Stimulated activated CD8-positive, alpha-beta memory T cell treated with anti-CD3 and anti-CD28 coated beads, Interleukin-7, amount 100 ng/mL, for 48 hours (primary cell): ENCODE results near the gene SLC35F4.
"Not testable (repeated sequence)": the region's sequence is repeated elsewhere in the genome, so short reads cannot be mapped to it uniquely, and the experiment has no call there.

Source experiments
- DNase-seq, 2 donors: peaks; one replicate each; pipeline ENCODE4 v3.0.0-alpha.2; 2020; ENCODE audit warnings: low read depth in 1 of 2; ENCODE audit errors: extremely low read depth in 1 of 2

SLC35F4 gene

GRCh38 chr14:57729208-57730187 lies 136.4 kb downstream of the SLC35F4 start:
- no peak for DNase-seq

- DNase-seq = no peak
Observed at GRCh38 chr14:57725399-57726077, 140.4 kb downstream of the SLC35F4 start.

GRCh38 chr14:57722141-57722540 lies 143.8 kb downstream of the SLC35F4 start:
- DNase-seq = not testable (repeated sequence)

- no peak for DNase-seq
Observed at GRCh38 chr14:57714487-57714931, 151.4 kb downstream of the SLC35F4 start.

GRCh38 chr14:57712698-57713097 lies 153.2 kb downstream of the SLC35F4 start:
- no peak for DNase-seq

GRCh38 chr14:57712102-57712501 lies 153.8 kb downstream of the SLC35F4 start:
- DNase-seq = no peak

- no peak for DNase-seq
Observed at GRCh38 chr14:57709909-57710308, 156.0 kb downstream of the SLC35F4 start.

- DNase-seq = not testable (repeated sequence)
Observed at GRCh38 chr14:57709086-57709485, 156.8 kb downstream of the SLC35F4 start.

GRCh38 chr14:57707219-57707618 lies 158.7 kb downstream of the SLC35F4 start:
- no peak for DNase-seq

GRCh38 chr14:57704763-57705162 lies 161.1 kb downstream of the SLC35F4 start:
- no peak for DNase-seq

GRCh38 chr14:57699947-57700346 lies 165.9 kb downstream of the SLC35F4 start:
- no peak for DNase-seq

- DNase-seq = no peak
Observed at GRCh38 chr14:57692671-57693070, 173.2 kb downstream of the SLC35F4 start.

GRCh38 chr14:57687416-57687815 lies 178.5 kb downstream of the SLC35F4 start:
- no peak for DNase-seq

- no peak for DNase-seq
Observed at GRCh38 chr14:57686304-57686703, 179.6 kb downstream of the SLC35F4 start.

- no peak for DNase-seq
Observed at GRCh38 chr14:57671021-57671420, 194.9 kb downstream of the SLC35F4 start.

GRCh38 chr14:57660208-57660607 lies 205.7 kb downstream of the SLC35F4 start:
- DNase-seq = no peak

GRCh38 chr14:57659052-57659451 lies 206.8 kb downstream of the SLC35F4 start:
- DNase-seq = no peak

GRCh38 chr14:57657487-57657886 lies 208.4 kb downstream of the SLC35F4 start:
- no peak for DNase-seq

- no peak for DNase-seq
Observed at GRCh38 chr14:57656853-57657252, 209.0 kb downstream of the SLC35F4 start.

- no peak for DNase-seq
Observed at GRCh38 chr14:57652769-57653168, 213.1 kb downstream of the SLC35F4 start.

GRCh38 chr14:57641776-57642175 lies 224.1 kb downstream of the SLC35F4 start:
- no peak for DNase-seq

- DNase-seq = no peak
Observed at GRCh38 chr14:57640036-57640435, 225.9 kb downstream of the SLC35F4 start.
